Suprapubic skin (tissue), 3 donors: ENCODE measurements around the gene PFKFB4.

Experiments used
- CTCF ChIP-seq, 2 donors: fragments of 200-600 bp in 1 of 2; fragments of 450-650 bp in 1 of 2; sonication (generic) in 1 of 2; IDR thresholded peaks; one replicate each; pipeline ENCODE4 v1.5.1; 2016 to 2019; ENCODE audit warnings: antibody characterized with exemption in 2 of 2, mild to moderate bottlenecking in 1 of 2, moderate library complexity in 1 of 2
- POLR2A ChIP-seq, 2 donors: fragments of 450-650 bp; IDR thresholded peaks; one replicate each; pipeline ENCODE4 v1.6.1; 2017; ENCODE audit warnings: antibody characterized with exemption in 2 of 2, mild to moderate bottlenecking in 2 of 2, moderate library complexity in 2 of 2

- TF ChIP-seq CTCF (IDR thresholded peaks at IDR 0.05) = no peak
- TF ChIP-seq POLR2A (IDR thresholded peaks at IDR 0.05) = no peak
These were observed 15.3 kb upstream of the PFKFB4 start for GRCh38 chr3:48571938-48572337.
